Activated T-helper 1 cell treated with anti-CD3 and anti-CD28 coated beads, Interleukin-12 subunit alpha, Interleukin-12 subunit beta, Interleukin-2, Interleukin-4 antibody, amounts not matched to agents 30 ng/mL and 10 ng/mL and 1 ng/mL, durations not matched to agents 14 hours and 24 hours and 36 hours (primary cell): ENCODE data around the gene SCN8A. TPM values are rescaled to one million over a fixed set of nuclear protein-coding genes. Genes with fewer than 3 reads are reported as not detected.

Source experiments
- DNase-seq: peaks from one replicate; pipeline ENCODE4 v3.0.0; 2021; ENCODE audit warnings: low spot score
- H3K27ac Mint-ChIP-seq: one replicate; pipeline ENCODE4 v1.8.0; 2021; ENCODE audit warnings: mild to moderate bottlenecking, mixed read lengths
- H3K27me3 Mint-ChIP-seq: one replicate; pipeline ENCODE4 v1.8.0; 2022; ENCODE audit warnings: mild to moderate bottlenecking, moderate library complexity, mixed read lengths; ENCODE audit not compliant: insufficient read depth
- H3K36me3 Mint-ChIP-seq: one replicate; pipeline ENCODE4 v1.8.0; 2021; ENCODE audit warnings: low read depth, mixed read lengths
- H3K4me1 Mint-ChIP-seq: one replicate; pipeline ENCODE4 v1.8.0; 2021; ENCODE audit warnings: low read depth, mixed read lengths
- H3K4me3 Mint-ChIP-seq: one replicate; pipeline ENCODE4 v1.8.0; 2021; ENCODE audit warnings: mild to moderate bottlenecking, moderate library complexity, mixed read lengths
- H3K9me3 Mint-ChIP-seq: one replicate; pipeline ENCODE4 v1.8.0; 2021; ENCODE audit warnings: mixed read lengths
- intact Hi-C: fragments of 100-400 bp; cut with micrococcal nuclease; formaldehyde crosslinking; loops from one replicate; pipeline ENCODE4 v1.15.1; 2024
- total RNA-seq: library from RNA; stranded (reverse); gene quantifications from 2 replicates; pipeline ENCODE4 v1.2.3, GENCODE V29; 2022

Gene SCN8A
- total RNA-seq, 1 donor from 2014 or later: 0.26 TPM

- Mint-ChIP-seq H3K4me1 (no peaks in the 10 kb centered on the region), H3K4me3 (no peak overlapping the region), H3K9me3 (no peaks in the 10 kb centered on the region), H3K36me3 (no peaks in the 10 kb centered on the region), H3K27ac (no peak overlapping the region), H3K27me3 (peaks cover 24% of the 10 kb centered on the region)
- DNase-seq: no peak
- intact Hi-C loops: no loop called here
These were observed 70.2 kb downstream of the SCN8A start for GRCh38 chr12:51661199-51661598.

- no peak overlapping the region for H3K4me3 Mint-ChIP-seq
- no peak for DNase-seq
- H3K9me3 Mint-ChIP-seq: no peaks in the 10 kb centered on the region
- H3K27ac Mint-ChIP-seq: no peak overlapping the region
- intact Hi-C loops: no loop called here
- no peaks in the 10 kb centered on the region for H3K36me3 Mint-ChIP-seq
- peaks cover 22% of the 10 kb centered on the region for H3K27me3 Mint-ChIP-seq
- H3K4me1 Mint-ChIP-seq: no peaks in the 10 kb centered on the region
These were observed 70.8 kb downstream of the SCN8A start for GRCh38 chr12:51661836-51662235.

- intact Hi-C loops: no loop called here
- H3K4me3 Mint-ChIP-seq: no peak overlapping the region
- DNase-seq: no peak
- no peaks in the 10 kb centered on the region for H3K4me1 Mint-ChIP-seq
- no peaks in the 10 kb centered on the region for H3K36me3 Mint-ChIP-seq
- H3K27me3 Mint-ChIP-seq: peaks cover 19% of the 10 kb centered on the region
- no peaks in the 10 kb centered on the region for H3K9me3 Mint-ChIP-seq
- no peak overlapping the region for H3K27ac Mint-ChIP-seq
These were observed 71.7 kb downstream of the SCN8A start for GRCh38 chr12:51662728-51663154.

GRCh38 chr12:51663390-51663789 is 72.4 kb downstream of the SCN8A start:
- intact Hi-C loops: no loop called here
- H3K4me3 Mint-ChIP-seq: no peak overlapping the region
- H3K36me3 Mint-ChIP-seq: no peaks in the 10 kb centered on the region

GRCh38 chr12:51666696-51667095 is 75.7 kb downstream of the SCN8A start:
- Mint-ChIP-seq H3K27me3 (peaks cover 8% of the 10 kb centered on the region), H3K36me3 (no peaks in the 10 kb centered on the region), H3K4me1 (peaks cover 8% of the 10 kb centered on the region), H3K4me3 (no peak overlapping the region), H3K9me3 (no peaks in the 10 kb centered on the region), H3K27ac (no peak overlapping the region)
- intact Hi-C loops: no loop called here
- DNase-seq: no peak

More at GRCh38 chr12:51663390-51663789, 72.4 kb downstream of the SCN8A start:
- no peaks in the 10 kb centered on the region for H3K4me1 Mint-ChIP-seq
- no peak overlapping the region for H3K27ac Mint-ChIP-seq
- no peaks in the 10 kb centered on the region for H3K9me3 Mint-ChIP-seq
- H3K27me3 Mint-ChIP-seq: peaks cover 16% of the 10 kb centered on the region
- no peak for DNase-seq

- H3K4me1 Mint-ChIP-seq: peaks cover 8% of the 10 kb centered on the region
- intact Hi-C loops: no loop called here
- H3K36me3 Mint-ChIP-seq: no peaks in the 10 kb centered on the region
- H3K9me3 Mint-ChIP-seq: no peaks in the 10 kb centered on the region
- H3K27ac Mint-ChIP-seq: no peak overlapping the region
- peaks cover 8% of the 10 kb centered on the region for H3K27me3 Mint-ChIP-seq
- no peak for DNase-seq
- no peak overlapping the region for H3K4me3 Mint-ChIP-seq
These were observed 76.2 kb downstream of the SCN8A start for GRCh38 chr12:51667269-51667668.

- no peak for DNase-seq
- Mint-ChIP-seq H3K27me3 (peaks cover 10% of the 10 kb centered on the region), H3K27ac (no peak overlapping the region), H3K4me1 (peaks cover 8% of the 10 kb centered on the region), H3K36me3 (no peaks in the 10 kb centered on the region), H3K4me3 (no peak overlapping the region), H3K9me3 (no peaks in the 10 kb centered on the region)
- intact Hi-C loops: no loop called here
These were observed 78.2 kb downstream of the SCN8A start for GRCh38 chr12:51669271-51669670.

- Mint-ChIP-seq H3K4me1 (peaks cover 8% of the 10 kb centered on the region), H3K9me3 (no peaks in the 10 kb centered on the region), H3K4me3 (no peak overlapping the region), H3K27ac (no peak overlapping the region), H3K36me3 (no peaks in the 10 kb centered on the region), H3K27me3 (peaks cover 10% of the 10 kb centered on the region)
- intact Hi-C loops: loop anchor here (10.0 kb wide), 1 partner anchor 205 kb away; no protein-coding TSS in a partner anchor
- no peak for DNase-seq
These were observed 79.0 kb downstream of the SCN8A start for GRCh38 chr12:51669996-51670395.

- no peaks in the 10 kb centered on the region for H3K9me3 Mint-ChIP-seq
- H3K4me1 Mint-ChIP-seq: peaks cover 8% of the 10 kb centered on the region
- H3K27ac Mint-ChIP-seq: no peak overlapping the region
- H3K36me3 Mint-ChIP-seq: no peaks in the 10 kb centered on the region
- peaks cover 15% of the 10 kb centered on the region for H3K27me3 Mint-ChIP-seq
- DNase-seq: no peak
- H3K4me3 Mint-ChIP-seq: no peak overlapping the region
- intact Hi-C loops: loop anchor here (10.0 kb wide), 1 partner anchor 202 kb away; no protein-coding TSS in a partner anchor
These were observed 81.3 kb downstream of the SCN8A start for GRCh38 chr12:51672334-51672733.

- DNase-seq: no peak
- Mint-ChIP-seq H3K9me3 (no peaks in the 10 kb centered on the region), H3K27ac (no peak overlapping the region), H3K4me1 (no peaks in the 10 kb centered on the region), H3K27me3 (peaks cover 14% of the 10 kb centered on the region), H3K4me3 (no peak overlapping the region), H3K36me3 (no peaks in the 10 kb centered on the region)
- intact Hi-C loops: loop anchor here (10.0 kb wide), 1 partner anchor 200 kb away; no protein-coding TSS in a partner anchor
These were observed 84.2 kb downstream of the SCN8A start for GRCh38 chr12:51675071-51675803.

GRCh38 chr12:51676875-51677274 is 85.8 kb downstream of the SCN8A start:
- intact Hi-C loops: loop anchor here (10.0 kb wide), 1 partner anchor 198 kb away; no protein-coding TSS in a partner anchor
- H3K4me3 Mint-ChIP-seq: no peak overlapping the region
- H3K27ac Mint-ChIP-seq: no peak overlapping the region
- no peaks in the 10 kb centered on the region for H3K36me3 Mint-ChIP-seq
- no peaks in the 10 kb centered on the region for H3K4me1 Mint-ChIP-seq
- H3K27me3 Mint-ChIP-seq: peaks cover 11% of the 10 kb centered on the region
- H3K9me3 Mint-ChIP-seq: no peaks in the 10 kb centered on the region
- DNase-seq: no peak

GRCh38 chr12:51677284-51677968 is 86.4 kb downstream of the SCN8A start:
- Mint-ChIP-seq H3K9me3 (no peaks in the 10 kb centered on the region), H3K27me3 (peaks cover 13% of the 10 kb centered on the region), H3K27ac (no peak overlapping the region), H3K4me1 (no peaks in the 10 kb centered on the region), H3K36me3 (no peaks in the 10 kb centered on the region), H3K4me3 (no peak overlapping the region)
- no peak for DNase-seq
- intact Hi-C loops: loop anchor here (10.0 kb wide), 1 partner anchor 197 kb away; no protein-coding TSS in a partner anchor

- Mint-ChIP-seq H3K4me1 (no peaks in the 10 kb centered on the region), H3K27me3 (peaks cover 10% of the 10 kb centered on the region)
- intact Hi-C loops: loop anchor here (1.0 to 10.0 kb wide), 2 partner anchors 197 to 257 kb away; no protein-coding TSS in a partner anchor
These were observed 87.2 kb downstream of the SCN8A start for GRCh38 chr12:51678086-51678724.

More at GRCh38 chr12:51678086-51678724, 87.2 kb downstream of the SCN8A start:
- Mint-ChIP-seq H3K36me3 (no peaks in the 10 kb centered on the region), H3K27ac (no peak overlapping the region), H3K4me3 (no peak overlapping the region), H3K9me3 (no peaks in the 10 kb centered on the region)
- no peak for DNase-seq
